Retinal pigment epithelial cell (primary cell): ENCODE results near the gene HPGDS.

ENCODE experiments used
- DNase-seq: peaks from one replicate; pipeline ENCODE4 v3.0.0-alpha.2; 2010; ENCODE audit warnings: low read depth
- H3K4me3 ChIP-seq: 2 replicates; pipeline ENCODE4 v1.5.1; 2011; ENCODE audit warnings: mild to moderate bottlenecking, low read length, control low read depth, moderate library complexity
- CTCF ChIP-seq: conservative IDR thresholded peaks from 2 replicates; pipeline ENCODE4 v1.5.1; 2011; ENCODE audit warnings: low read depth, low read length, control low read depth, inconsistent platforms

Gene HPGDS

DNA sequence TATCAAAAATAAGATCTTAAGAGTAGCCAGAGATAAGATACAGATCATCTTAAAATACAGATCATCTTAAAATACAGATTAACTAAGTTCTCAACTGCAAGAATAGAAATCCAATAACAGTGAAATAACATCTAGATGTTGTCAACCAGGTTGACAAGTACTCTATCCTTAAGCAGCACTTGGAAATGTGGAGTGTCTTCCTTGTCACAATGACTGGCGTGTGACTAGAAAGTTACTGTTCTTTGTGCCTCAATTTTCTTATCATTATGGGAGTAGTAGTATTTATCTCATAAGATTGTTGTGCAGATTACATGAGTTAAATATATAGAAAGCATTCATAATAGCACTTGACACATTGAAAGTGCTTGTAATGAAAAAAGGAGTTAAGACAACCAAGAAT, 25.8 kb upstream of the HPGDS start:
- no peak for DNase-seq
- H3K4me3 ChIP-seq = no peak overlapping the region
- no peak for TF ChIP-seq CTCF

DNA sequence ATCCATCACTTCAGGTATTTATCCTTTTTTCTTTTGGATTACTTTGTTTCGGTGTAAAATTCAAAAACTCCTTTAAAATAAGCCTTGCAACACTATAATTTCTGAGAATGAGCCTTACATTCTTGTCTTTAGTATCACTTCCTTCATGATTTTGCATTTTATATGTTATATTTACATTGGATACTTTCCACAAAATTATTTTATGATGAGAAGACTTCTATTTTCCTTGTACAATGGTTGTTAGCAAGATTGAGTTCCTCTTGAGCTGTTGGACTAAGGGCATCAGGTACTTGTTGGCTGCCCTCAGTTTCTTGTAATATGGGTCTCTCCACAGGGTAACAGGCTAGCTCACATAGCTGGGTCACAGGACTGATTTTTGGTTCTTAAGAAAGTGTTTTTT, 22.7 kb upstream of the HPGDS start:
- TF ChIP-seq CTCF = no peak
- no peak overlapping the region for H3K4me3 ChIP-seq
- DNase-seq = no peak

GRCh38 chr4:94364527-94364926, 21.9 kb upstream of the HPGDS start:
- H3K4me3 ChIP-seq = no peak overlapping the region
- TF ChIP-seq CTCF = no peak
- DNase-seq = no peak

GRCh38 chr4:94363136-94363655, 20.6 kb upstream of the HPGDS start:
- H3K4me3 ChIP-seq = no peak overlapping the region
- no peak for DNase-seq
- TF ChIP-seq CTCF = no peak

GRCh38 chr4:94359838-94360237, 17.2 kb upstream of the HPGDS start:
- no peak overlapping the region for H3K4me3 ChIP-seq
- no peak for TF ChIP-seq CTCF
- DNase-seq = no peak

GRCh38 chr4:94359221-94359620, 16.6 kb upstream of the HPGDS start:
- no peak for DNase-seq
- TF ChIP-seq CTCF = no peak
- H3K4me3 ChIP-seq = no peak overlapping the region

- TF ChIP-seq CTCF = no peak
These were observed 15.5 kb upstream of the HPGDS start for GRCh38 chr4:94358101-94358500.

More at GRCh38 chr4:94358101-94358500, 15.5 kb upstream of the HPGDS start:
- no peak overlapping the region for H3K4me3 ChIP-seq
- no peak for DNase-seq
